GM15510 (cell line): ENCODE results near the gene BAZ1A.

Experiments
- POLR2A ChIP-seq: IDR thresholded peaks from 3 replicates; pipeline ENCODE4 v1.6.1; 2011; ENCODE audit warnings: borderline replicate concordance; ENCODE audit not compliant: insufficient read length; ENCODE audit errors: extremely low read depth

The BAZ1A gene

GRCh38 chr14:34817768-34818167 lies 57.4 kb downstream of the BAZ1A start:
- TF ChIP-seq POLR2A = no peak

DNA sequence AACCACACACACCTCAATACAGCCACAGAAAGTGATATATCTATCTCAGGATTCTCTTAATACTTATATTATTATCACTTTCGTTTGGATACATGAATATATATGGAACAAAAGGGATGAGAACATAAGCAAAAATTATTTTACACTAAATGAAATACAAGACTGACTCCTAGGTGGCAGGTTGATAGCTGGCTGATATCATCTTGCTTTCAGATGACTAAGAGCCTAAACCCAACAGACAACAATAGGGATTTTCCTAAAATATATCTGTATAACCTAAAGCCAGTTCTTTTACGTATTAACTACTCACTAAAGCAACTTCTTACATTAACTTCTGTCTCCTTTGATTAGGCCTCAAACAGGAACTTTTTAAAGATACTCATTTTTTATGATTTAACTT lies 65.1 kb downstream of the BAZ1A start:
- no peak for TF ChIP-seq POLR2A

DNA sequence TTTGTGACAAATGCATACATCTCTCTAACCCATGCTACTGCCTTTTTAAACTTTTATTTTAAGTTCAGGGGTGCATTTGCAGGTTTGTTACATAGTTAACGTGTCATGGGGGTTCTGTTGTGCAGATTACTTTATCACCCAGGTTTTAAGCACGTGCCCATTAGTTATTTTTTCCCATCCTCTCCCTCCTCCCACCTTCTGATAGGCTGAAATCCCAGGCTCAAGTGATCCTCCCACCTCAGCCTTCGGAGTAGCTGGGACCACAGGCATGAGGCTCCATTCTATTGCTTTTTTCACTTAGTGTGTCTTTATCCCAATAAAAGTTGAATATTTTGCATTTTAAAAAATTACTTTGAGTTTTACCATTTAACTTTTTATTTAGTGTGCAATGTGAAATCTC lies 68.9 kb downstream of the BAZ1A start:
- TF ChIP-seq POLR2A = no peak

DNA sequence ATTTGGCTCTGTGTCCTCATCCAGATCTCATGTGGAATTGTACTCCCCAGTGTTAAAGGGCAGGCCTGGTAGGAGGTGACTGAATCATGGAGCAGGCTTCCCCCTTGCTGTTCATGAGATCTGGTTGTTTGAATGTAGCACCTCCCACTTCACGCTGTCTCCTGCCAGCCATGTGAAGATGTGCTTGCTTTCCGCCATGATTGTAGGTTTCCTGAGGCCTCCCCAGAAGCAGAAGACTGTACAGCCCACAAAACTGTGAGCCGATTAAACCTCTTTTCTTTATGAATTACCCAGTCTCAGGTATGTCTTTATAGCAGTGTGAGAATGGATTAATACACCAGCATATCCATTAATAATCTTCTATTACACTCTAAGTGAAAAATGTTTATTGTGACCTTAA lies 70.2 kb downstream of the BAZ1A start:
- TF ChIP-seq POLR2A = no peak

DNA sequence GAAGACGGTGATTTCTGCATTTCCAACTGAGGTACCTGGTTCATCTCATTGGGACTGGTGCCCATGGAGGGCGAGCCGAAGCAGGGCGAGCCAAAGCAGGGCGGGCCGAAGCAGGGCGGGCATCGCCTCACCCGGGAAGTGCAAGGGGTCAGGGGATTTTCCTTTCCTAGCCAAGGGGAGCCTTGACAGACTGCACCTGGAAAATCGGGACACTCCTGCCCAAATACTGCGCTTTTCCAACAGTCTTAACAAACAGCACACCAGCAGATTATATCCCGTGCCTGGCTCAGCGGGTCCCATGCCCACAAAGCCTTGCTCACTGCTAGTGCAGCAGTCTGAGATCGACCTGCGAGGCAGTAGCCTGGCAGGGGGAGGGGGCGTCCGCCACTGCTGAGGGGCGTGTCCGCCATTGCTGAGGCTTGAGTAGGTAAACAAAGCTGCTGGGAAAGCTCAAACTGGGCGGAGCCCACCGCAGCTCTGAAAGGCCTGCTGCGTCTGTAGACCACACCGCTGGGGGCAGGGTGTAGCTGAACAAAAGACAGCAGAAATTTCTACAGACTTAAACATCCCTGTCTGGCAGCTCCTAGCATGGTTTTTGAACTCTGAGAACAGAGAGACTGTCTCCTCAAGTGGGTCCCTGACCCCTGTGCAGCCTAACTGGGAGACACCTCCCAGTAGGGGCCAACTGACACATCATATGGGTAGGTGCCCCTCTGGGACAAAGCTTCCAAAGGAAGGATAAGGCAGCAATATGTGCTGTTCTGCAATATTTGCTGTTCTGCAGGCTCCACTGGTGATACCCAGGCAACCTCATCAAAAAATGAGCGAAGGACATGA lies 77.2 kb downstream of the BAZ1A start:
- TF ChIP-seq POLR2A = no peak

DNA sequence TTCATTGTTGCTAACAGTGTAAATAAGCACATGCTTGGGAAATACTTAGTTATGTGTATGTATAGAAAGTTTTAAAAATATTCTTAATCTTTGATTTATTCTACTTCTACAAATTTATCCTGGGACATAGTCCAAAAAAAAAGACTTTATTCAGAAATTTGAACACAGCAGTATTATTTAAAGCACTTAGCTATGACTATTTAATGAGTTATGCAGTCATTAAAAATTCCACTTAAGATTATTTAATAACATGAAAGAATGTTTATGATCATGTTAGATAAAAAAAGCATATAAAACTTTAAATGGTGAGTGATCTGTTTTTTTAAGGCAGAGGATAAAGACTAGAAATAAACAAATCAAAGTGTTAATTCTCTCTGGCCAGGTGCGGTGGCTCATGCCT lies 78.3 kb downstream of the BAZ1A start:
- no peak for TF ChIP-seq POLR2A

DNA sequence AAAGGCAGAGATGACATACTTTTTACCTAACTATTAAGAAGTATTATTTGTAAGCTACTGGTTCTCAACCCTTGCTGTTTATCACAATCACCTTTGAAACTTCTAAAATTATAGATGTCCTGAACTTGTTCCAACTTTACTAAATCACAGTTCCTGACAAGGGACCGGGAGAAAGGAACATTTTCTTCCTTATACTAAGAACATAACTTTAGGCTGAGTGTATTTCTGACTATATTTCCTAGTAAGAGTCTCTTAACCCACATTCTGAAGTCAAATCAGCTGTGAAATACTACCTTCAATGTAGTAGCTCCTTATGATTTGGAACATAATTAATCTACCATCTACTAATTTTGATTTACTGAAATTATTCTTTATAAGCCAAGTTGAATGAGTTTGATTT lies 80.2 kb downstream of the BAZ1A start:
- TF ChIP-seq POLR2A = no peak

GRCh38 chr14:34794217-34794616 lies 80.9 kb downstream of the BAZ1A start:
- TF ChIP-seq POLR2A = no peak

DNA sequence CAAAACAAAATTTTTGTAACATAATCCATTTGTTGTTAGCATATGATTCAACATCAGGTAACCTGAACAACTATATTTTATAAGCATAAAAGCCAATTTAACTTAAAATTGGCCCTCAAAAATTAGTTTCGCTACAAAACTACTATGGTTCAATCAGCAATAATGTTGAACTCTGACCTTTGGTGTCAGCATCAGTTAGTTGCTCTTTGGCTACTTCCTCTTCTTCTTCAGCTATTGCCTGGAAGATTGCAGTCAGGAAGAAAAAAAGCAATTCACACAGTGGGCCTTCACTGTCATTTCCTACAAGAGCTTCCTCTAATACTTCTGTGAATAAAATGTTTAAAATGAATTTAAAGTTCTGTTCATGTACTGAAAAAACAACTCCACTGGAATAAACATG lies 82.6 kb downstream of the BAZ1A start:
- no peak for TF ChIP-seq POLR2A

DNA sequence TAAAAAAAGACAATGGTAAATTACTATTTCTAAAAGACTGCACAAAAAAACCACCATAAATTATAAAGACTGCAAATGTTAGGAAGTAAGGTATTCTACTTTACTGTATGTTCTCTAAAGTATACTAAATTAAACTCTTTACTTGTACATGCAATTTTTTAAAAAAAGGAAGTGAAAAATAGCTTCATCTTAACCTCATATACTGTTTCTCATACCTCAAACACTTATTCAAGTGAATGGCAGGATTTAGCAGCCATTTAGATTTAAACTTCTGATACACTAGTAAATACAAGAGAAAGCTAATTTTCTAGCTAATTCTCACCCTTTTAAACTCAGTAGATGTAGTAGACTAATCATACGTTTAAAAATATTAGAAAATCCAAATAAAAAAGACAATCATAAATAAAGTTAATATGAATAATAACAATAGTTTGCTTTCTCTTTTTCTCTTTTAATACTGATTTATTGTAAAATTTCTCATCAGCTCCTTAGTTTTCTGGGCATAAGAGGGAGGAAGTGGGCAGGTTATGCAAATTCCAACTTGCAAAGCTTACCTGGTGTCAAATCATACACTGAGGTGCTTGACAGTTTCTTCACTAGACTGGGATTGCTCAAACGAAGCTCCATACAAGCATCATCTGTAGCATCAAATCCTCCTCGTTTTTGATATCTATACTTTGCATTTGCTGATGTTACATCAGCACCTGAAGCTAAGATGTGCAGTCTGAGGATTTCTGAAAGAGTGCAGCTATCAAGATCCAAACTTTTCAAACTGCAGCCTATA lies 89.7 kb downstream of the BAZ1A start:
- no peak for TF ChIP-seq POLR2A

- TF ChIP-seq POLR2A = no peak
Measured at GRCh38 chr14:34782031-34782430, 93.1 kb downstream of the BAZ1A start.

GRCh38 chr14:34781242-34781641 lies 93.9 kb downstream of the BAZ1A start:
- no peak for TF ChIP-seq POLR2A

GRCh38 chr14:34780646-34781045 lies 94.5 kb downstream of the BAZ1A start:
- no peak for TF ChIP-seq POLR2A

- no peak for TF ChIP-seq POLR2A
Measured at GRCh38 chr14:34778744-34779143, 96.4 kb downstream of the BAZ1A start.

DNA sequence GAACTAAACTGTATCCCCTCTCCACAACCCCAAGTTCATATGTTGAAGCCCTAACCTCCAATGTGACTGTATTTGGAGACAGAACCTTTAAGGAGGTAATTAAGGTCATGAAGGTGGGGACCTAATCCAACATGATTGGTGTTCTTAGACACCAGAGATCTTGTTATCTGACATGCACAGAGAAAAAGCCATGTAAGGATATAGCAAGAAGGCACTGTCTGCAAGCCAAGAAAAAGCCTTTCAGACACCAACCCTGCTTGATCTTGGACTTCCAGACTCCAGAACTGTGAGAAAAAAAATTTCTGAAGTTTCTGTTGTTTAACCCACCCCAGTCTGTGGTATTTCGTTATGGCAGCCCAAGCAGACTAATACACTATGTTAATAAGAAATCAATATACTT lies 98.5 kb downstream of the BAZ1A start:
- no peak for TF ChIP-seq POLR2A

DNA sequence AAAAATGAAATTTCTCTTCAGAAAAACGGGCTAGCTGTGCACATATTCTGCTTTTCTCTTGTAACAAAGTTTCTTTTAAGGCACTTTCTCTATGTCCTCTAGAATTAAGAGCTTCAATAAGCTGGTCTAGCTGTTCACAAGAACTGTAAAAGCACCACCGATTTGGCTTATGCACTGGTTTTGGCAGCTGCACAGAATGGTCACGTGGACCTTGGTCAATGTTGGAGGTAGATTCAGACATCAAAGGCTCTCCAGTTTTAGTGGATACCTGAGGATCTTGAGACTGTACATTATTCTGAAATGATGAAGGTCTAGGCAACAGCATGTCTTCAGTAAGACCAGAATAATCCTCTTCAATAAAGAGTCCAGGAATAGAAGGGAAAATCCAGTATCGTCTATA lies 99.2 kb downstream of the BAZ1A start:
- TF ChIP-seq POLR2A = no peak
